Fibroblast of lung (primary cell): Measurements from ENCODE around the gene CAPN12. TPM values are rescaled to one million over a fixed set of nuclear protein-coding genes. Genes with fewer than 3 reads are reported as not detected.

Source experiments
- DNase-seq, 2 donors: peaks; one replicate each; pipeline versions ENCODE4 v3.0.0 to v3.0.0-alpha.2; 2010; ENCODE audit warnings: low read depth in 2 of 2
- H2AFZ ChIP-seq: 2 replicates; pipeline ENCODE4 v1.5.1; 2012; ENCODE audit warnings: low read length, control low read depth, inconsistent platforms
- H3K27ac ChIP-seq: 2 replicates; pipeline ENCODE4 v1.5.1; 2011; ENCODE audit warnings: low read length, control low read depth; ENCODE audit not compliant: insufficient read depth
- H3K27me3 ChIP-seq: 2 replicates; pipeline ENCODE4 v1.5.1; 2011; ENCODE audit warnings: mild to moderate bottlenecking, low read length; ENCODE audit not compliant: control insufficient read depth, insufficient read depth
- H3K36me3 ChIP-seq: 2 replicates; pipeline ENCODE4 v1.5.1; 2011; ENCODE audit warnings: low read length; ENCODE audit not compliant: control insufficient read depth, insufficient read depth
- H3K4me1 ChIP-seq: 2 replicates; pipeline ENCODE4 v1.5.1; 2011; ENCODE audit warnings: low read length; ENCODE audit not compliant: control insufficient read depth, insufficient read depth; ENCODE audit errors: extremely low read depth
- H3K4me2 ChIP-seq: 2 replicates; pipeline ENCODE4 v1.5.1; 2011; ENCODE audit warnings: low read length, control low read depth; ENCODE audit not compliant: insufficient read depth; ENCODE audit errors: extremely low read depth
- H3K4me3 ChIP-seq, 4 experiments: fragments of 200-600 bp in 1 of 4; sonication (generic) in 1 of 4; replicated peaks in 1 of 4; 2 replicates each; pipeline ENCODE4 v1.5.1; 2011 to 2016; ENCODE audit warnings: low read length in 4 of 4, low read depth in 3 of 4, mild to moderate bottlenecking in 3 of 4, control low read depth in 2 of 4, inconsistent platforms in 1 of 4, mixed read lengths in 1 of 4; ENCODE audit not compliant: insufficient read depth in 1 of 4; ENCODE audit errors: control extremely low read depth in 1 of 4
- H3K79me2 ChIP-seq: 2 replicates; pipeline ENCODE4 v1.5.1; 2012; ENCODE audit warnings: mild to moderate bottlenecking, low read length, inconsistent platforms; ENCODE audit not compliant: control insufficient read depth, insufficient read depth
- H3K9ac ChIP-seq: 2 replicates; pipeline ENCODE4 v1.5.1; 2011; ENCODE audit warnings: mild to moderate bottlenecking, low read length, control low read depth; ENCODE audit not compliant: insufficient read depth
- H3K9me3 ChIP-seq: 2 replicates; pipeline ENCODE4 v1.5.1; 2012; ENCODE audit warnings: low read depth, low read length; ENCODE audit not compliant: control insufficient read depth, insufficient read depth
- H4K20me1 ChIP-seq: 2 replicates; pipeline ENCODE4 v1.5.1; 2011; ENCODE audit warnings: low read length; ENCODE audit not compliant: control insufficient read depth, insufficient read depth; ENCODE audit errors: extremely low read depth
- EZH2 ChIP-seq: IDR thresholded peaks from 2 replicates; pipeline ENCODE4 v1.5.1; 2012; ENCODE audit warnings: low read length, control low read depth, mild to moderate bottlenecking; ENCODE audit errors: missing control alignments
- polyA plus RNA-seq, 2 donors: library from polyadenylated mRNA; depleted of rRNA in 1 of 2; stranded (reverse) in 1 of 2; unstranded in 1 of 2; fragments of >200 nt; gene quantifications; 2 replicates each; pipeline ENCODE4 v1.2.1, GENCODE V29; 2011 to 2012; ENCODE audit warnings: missing spikeins in 1 of 2
- total RNA-seq: library from RNA; depleted of rRNA; stranded (reverse); fragments of >200 nt; gene quantifications from 2 replicates; pipeline ENCODE4 v1.2.1, GENCODE V29; 2014
- TF ChIP-seq, protein P1 (sequence below), 2 donors: IDR thresholded peaks in 1 of 2; conservative IDR thresholded peaks in 1 of 2; 1 replicate in 1 of 2; 2 replicates in 1 of 2; pipeline ENCODE4 v1.5.1; 2011 to 2012; ENCODE audit warnings: low read length in 2 of 2, control low read depth in 1 of 2, inconsistent platforms in 1 of 2, low read depth in 1 of 2, mild to moderate bottlenecking in 1 of 2

The CAPN12 gene
- total and polyA plus RNA-seq, 2 donors (not counting 1 experiment from before 2014, with no cell fraction given), result 0.20 to 0.50 TPM

GRCh38 chr19:38699027-38699346 lies 45.3 kb downstream of the CAPN12 start:
- Histone ChIP-seq H3K4me1 (peaks cover 21% of the 10 kb centered on the region), H3K79me2 (peaks cover 85% of the 10 kb centered on the region), H3K27ac (no peak overlapping the region), H3K4me2 (no peak overlapping the region), H2AFZ (no peak overlapping the region), H3K9ac (no peak overlapping the region), H3K4me3 (no peak overlapping the region), H3K36me3 (peaks cover 39% of the 10 kb centered on the region), H4K20me1 (no peaks in the 10 kb centered on the region), H3K27me3 (no peaks in the 10 kb centered on the region), H3K9me3 (no peaks in the 10 kb centered on the region)
- DNase-seq, result no peak
- TF ChIP-seq, protein P1, sequence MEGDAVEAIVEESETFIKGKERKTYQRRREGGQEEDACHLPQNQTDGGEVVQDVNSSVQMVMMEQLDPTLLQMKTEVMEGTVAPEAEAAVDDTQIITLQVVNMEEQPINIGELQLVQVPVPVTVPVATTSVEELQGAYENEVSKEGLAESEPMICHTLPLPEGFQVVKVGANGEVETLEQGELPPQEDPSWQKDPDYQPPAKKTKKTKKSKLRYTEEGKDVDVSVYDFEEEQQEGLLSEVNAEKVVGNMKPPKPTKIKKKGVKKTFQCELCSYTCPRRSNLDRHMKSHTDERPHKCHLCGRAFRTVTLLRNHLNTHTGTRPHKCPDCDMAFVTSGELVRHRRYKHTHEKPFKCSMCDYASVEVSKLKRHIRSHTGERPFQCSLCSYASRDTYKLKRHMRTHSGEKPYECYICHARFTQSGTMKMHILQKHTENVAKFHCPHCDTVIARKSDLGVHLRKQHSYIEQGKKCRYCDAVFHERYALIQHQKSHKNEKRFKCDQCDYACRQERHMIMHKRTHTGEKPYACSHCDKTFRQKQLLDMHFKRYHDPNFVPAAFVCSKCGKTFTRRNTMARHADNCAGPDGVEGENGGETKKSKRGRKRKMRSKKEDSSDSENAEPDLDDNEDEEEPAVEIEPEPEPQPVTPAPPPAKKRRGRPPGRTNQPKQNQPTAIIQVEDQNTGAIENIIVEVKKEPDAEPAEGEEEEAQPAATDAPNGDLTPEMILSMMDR (conservative IDR thresholded peaks at IDR 0.05 in 1 of 2, IDR thresholded peaks at IDR 0.05 in 1 of 2; ENCODE audit: low read depth in 1 of 2, low read length in 2 of 2), result no peak
- TF ChIP-seq EZH2, result no peak

- TF ChIP-seq, protein P1 (conservative IDR thresholded peaks at IDR 0.05 in 1 of 2, IDR thresholded peaks at IDR 0.05 in 1 of 2; ENCODE audit: low read depth in 1 of 2, low read length in 2 of 2), result no peak
- TF ChIP-seq EZH2, result no peak
- Histone ChIP-seq H3K27ac (no peak overlapping the region), H2AFZ (no peak overlapping the region), H3K4me3 (no peak overlapping the region), H4K20me1 (no peaks in the 10 kb centered on the region), H3K27me3 (no peaks in the 10 kb centered on the region), H3K79me2 (peaks cover 85% of the 10 kb centered on the region), H3K9me3 (no peaks in the 10 kb centered on the region), H3K36me3 (peaks cover 36% of the 10 kb centered on the region), H3K4me2 (no peak overlapping the region), H3K4me1 (peaks cover 27% of the 10 kb centered on the region), H3K9ac (no peak overlapping the region)
- DNase-seq, result no peak
Measured at GRCh38 chr19:38698225-38699026, 45.8 kb downstream of the CAPN12 start.

GRCh38 chr19:38697641-38698071 lies 46.6 kb downstream of the CAPN12 start:
- Histone ChIP-seq H2AFZ (no peak overlapping the region), H3K4me2 (no peak overlapping the region), H3K27me3 (no peaks in the 10 kb centered on the region), H3K4me3 (no peak overlapping the region), H3K4me1 (peaks cover 34% of the 10 kb centered on the region), H3K9ac (no peak overlapping the region), H3K36me3 (peaks cover 38% of the 10 kb centered on the region), H4K20me1 (no peaks in the 10 kb centered on the region), H3K9me3 (no peaks in the 10 kb centered on the region), H3K79me2 (peaks cover 90% of the 10 kb centered on the region), H3K27ac (no peak overlapping the region)
- TF ChIP-seq, protein P1 (conservative IDR thresholded peaks at IDR 0.05 in 1 of 2, IDR thresholded peaks at IDR 0.05 in 1 of 2; ENCODE audit: low read depth in 1 of 2, low read length in 2 of 2), result no peak
- TF ChIP-seq EZH2, result no peak
- no peak for DNase-seq
